Astrocyte (in vitro differentiated cells and primary cell): Measurements from ENCODE around the gene DIDO1. TPM values are rescaled to one million over a fixed set of nuclear protein-coding genes. Genes with fewer than 3 reads are reported as not detected.

Experiments used
- DNase-seq: peaks from one replicate; pipeline ENCODE4 v3.0.0-alpha.2; 2010; ENCODE audit warnings: low read depth
- FAIRE-seq: peaks from 2 replicates; lab custom pipeline; 2011; peaks lifted over from hg19 to GRCh38; lab: Jason Lieb, UNC
- H2AFZ ChIP-seq: 2 replicates; pipeline ENCODE4 v1.6.0; 2012; ENCODE audit warnings: low read depth, low read length, inconsistent platforms
- H3K27ac ChIP-seq: 2 replicates; pipeline ENCODE4 v1.5.1; 2011; ENCODE audit warnings: low read depth, low read length, inconsistent platforms
- H3K27me3 ChIP-seq: 2 replicates; pipeline ENCODE4 v1.6.0; 2011; ENCODE audit warnings: low read length, inconsistent platforms; ENCODE audit not compliant: insufficient read depth
- H3K36me3 ChIP-seq: 2 replicates; pipeline ENCODE4 v1.5.1; 2011; ENCODE audit warnings: low read length, inconsistent platforms; ENCODE audit not compliant: insufficient read depth
- H3K4me1 ChIP-seq: 2 replicates; pipeline ENCODE4 v1.5.1; 2011; ENCODE audit warnings: low read length, inconsistent platforms; ENCODE audit not compliant: insufficient read depth
- H3K4me2 ChIP-seq: 2 replicates; pipeline ENCODE4 v1.6.0; 2012; ENCODE audit warnings: low read length, inconsistent platforms
- H3K4me3 ChIP-seq: 2 replicates; pipeline ENCODE4 v1.5.1; 2011; ENCODE audit warnings: low read depth, mild to moderate bottlenecking, low read length, inconsistent platforms; ENCODE audit not compliant: insufficient read depth
- H3K79me2 ChIP-seq: 2 replicates; pipeline ENCODE4 v1.6.0; 2012; ENCODE audit warnings: mild to moderate bottlenecking, low read length, inconsistent platforms; ENCODE audit not compliant: insufficient read depth
- H3K9ac ChIP-seq: 2 replicates; pipeline ENCODE4 v1.6.0; 2012; ENCODE audit warnings: mild to moderate bottlenecking, low read length, inconsistent platforms
- H3K9me3 ChIP-seq: 2 replicates; pipeline ENCODE4 v1.5.1; 2012; ENCODE audit warnings: low read depth, mild to moderate bottlenecking, low read length, inconsistent platforms; ENCODE audit not compliant: insufficient read depth
- H4K20me1 ChIP-seq: 2 replicates; pipeline ENCODE4 v1.6.0; 2012; ENCODE audit warnings: low read length, inconsistent platforms; ENCODE audit not compliant: insufficient read depth
- H3K27ac Mint-ChIP-seq: one replicate; pipeline ENCODE4 v1.8.0; 2021; ENCODE audit warnings: mild to moderate bottlenecking, mixed read lengths; ENCODE audit not compliant: unreplicated experiment
- H3K27me3 Mint-ChIP-seq: one replicate; pipeline ENCODE4 v1.8.0; 2021; ENCODE audit warnings: low read depth, mixed read lengths; ENCODE audit not compliant: unreplicated experiment
- H3K36me3 Mint-ChIP-seq: one replicate; pipeline ENCODE4 v1.8.0; 2021; ENCODE audit warnings: low read depth, mixed read lengths; ENCODE audit not compliant: unreplicated experiment
- H3K4me1 Mint-ChIP-seq: one replicate; pipeline ENCODE4 v1.8.0; 2021; ENCODE audit warnings: low read depth, mixed read lengths; ENCODE audit not compliant: unreplicated experiment
- H3K4me3 Mint-ChIP-seq: one replicate; pipeline ENCODE4 v1.8.0; 2021; ENCODE audit warnings: mild to moderate bottlenecking, moderate library complexity, mixed read lengths; ENCODE audit not compliant: unreplicated experiment
- H3K9me3 Mint-ChIP-seq: one replicate; pipeline ENCODE4 v1.8.0; 2021; ENCODE audit warnings: mild to moderate bottlenecking, mixed read lengths; ENCODE audit not compliant: unreplicated experiment
- CTCF ChIP-seq: IDR thresholded peaks from 2 replicates; pipeline ENCODE4 v1.5.1; 2011; ENCODE audit warnings: low read depth, mild to moderate bottlenecking, inconsistent platforms, low read length, moderate library complexity; ENCODE audit not compliant: insufficient read depth
- EZH2 ChIP-seq: IDR thresholded peaks from 2 replicates; pipeline ENCODE4 v1.6.1; 2012; ENCODE audit warnings: mild to moderate bottlenecking, low read length, inconsistent platforms; ENCODE audit not compliant: insufficient read depth
- total RNA-seq: library from RNA; stranded (reverse); gene quantifications from 2 replicates; pipeline ENCODE4 v1.2.1, GENCODE V29; 2021

Gene DIDO1
- total RNA-seq, 1 donor from 2014 or later: 39.0 TPM

GRCh38 chr20:62872184-62872847, 54.0 kb downstream of the DIDO1 start:
- DNase-seq (no peak), FAIRE-seq (no peak)
- Histone ChIP-seq H3K4me3 (no peak overlapping the region), H3K27me3 (no peaks in the 10 kb centered on the region), H2AFZ (no peak overlapping the region), H3K36me3 (no peaks in the 10 kb centered on the region), H3K4me1 (peaks cover 7% of the 10 kb centered on the region), H3K27ac (no peak overlapping the region), H3K9ac (no peak overlapping the region), H3K79me2 (no peaks in the 10 kb centered on the region), H3K9me3 (no peaks in the 10 kb centered on the region), H4K20me1 (no peaks in the 10 kb centered on the region), H3K4me2 (no peak overlapping the region)
- Mint-ChIP-seq H3K4me1 (peaks cover 18% of the 10 kb centered on the region), H3K4me3 (no peak overlapping the region), H3K9me3 (peaks cover 1% of the 10 kb centered on the region), H3K27me3 (peaks cover 3% of the 10 kb centered on the region), H3K36me3 (no peaks in the 10 kb centered on the region), H3K27ac (no peak overlapping the region)
- no peak for TF ChIP-seq CTCF
- no peak for TF ChIP-seq EZH2

- TF ChIP-seq CTCF (no peak), EZH2 (no peak)
- H3K27me3 ChIP-seq: no peaks in the 10 kb centered on the region
- no peak overlapping the region for H3K27ac Mint-ChIP-seq
- no peaks in the 10 kb centered on the region for H3K9me3 ChIP-seq
- H3K4me3 Mint-ChIP-seq: no peak overlapping the region
- FAIRE-seq: no peak
- H3K4me2 ChIP-seq: no peak overlapping the region
- no peak overlapping the region for H3K4me3 ChIP-seq
- H3K9me3 Mint-ChIP-seq: no peaks in the 10 kb centered on the region
- DNase-seq: no peak
- H3K27ac ChIP-seq: no peak overlapping the region
- H3K4me1 ChIP-seq: peaks cover 10% of the 10 kb centered on the region
- no peaks in the 10 kb centered on the region for H3K36me3 ChIP-seq
- peaks cover under 1% of the 10 kb centered on the region for H3K36me3 Mint-ChIP-seq
- peaks cover 14% of the 10 kb centered on the region for H4K20me1 ChIP-seq
- H3K4me1 Mint-ChIP-seq: peaks cover 13% of the 10 kb centered on the region
- no peak overlapping the region for H2AFZ ChIP-seq
- H3K9ac ChIP-seq: no peak overlapping the region
- peaks cover 5% of the 10 kb centered on the region for H3K27me3 Mint-ChIP-seq
- peaks cover 11% of the 10 kb centered on the region for H3K79me2 ChIP-seq
These were observed 62.1 kb downstream of the DIDO1 start for GRCh38 chr20:62864207-62864606.

GRCh38 chr20:62861726-62862336, 64.5 kb downstream of the DIDO1 start, which contains the start of gene TCFL5:
TSS of gene TCFL5 (minus strand) at chr20:62861822. CDS start at chr20:62861670, 152 bp downstream.
- peaks cover 33% of the 10 kb centered on the region for H4K20me1 ChIP-seq
- FAIRE-seq (no peak), DNase-seq (peak; percentile 47)
- no peaks in the 10 kb centered on the region for H3K9me3 ChIP-seq
- Mint-ChIP-seq H3K4me1 (peaks cover 18% of the 10 kb centered on the region), H3K9me3 (no peaks in the 10 kb centered on the region), H3K27ac (peak within 1 kb of the TSS; percentile 34), H3K36me3 (peaks cover 10% of the 10 kb centered on the region), H3K27me3 (peaks cover 2% of the 10 kb centered on the region), H3K4me3 (peak within 1 kb of the TSS; percentile 85)
- H3K27me3 ChIP-seq: no peaks in the 10 kb centered on the region
- H3K4me1 ChIP-seq: peaks cover 10% of the 10 kb centered on the region
- H3K79me2 ChIP-seq: peaks cover 20% of the 10 kb centered on the region
- H3K4me3 ChIP-seq: peak within 1 kb of the TSS; percentile 50
- no peak for TF ChIP-seq CTCF
- no peak for TF ChIP-seq EZH2
- no peaks in the 10 kb centered on the region for H3K36me3 ChIP-seq
- H3K4me2 ChIP-seq: peak within 1 kb of the TSS; percentile 85
- peak within 1 kb of the TSS; percentile 85 for H2AFZ ChIP-seq
- H3K9ac ChIP-seq: peak within 1 kb of the TSS; percentile 52
- H3K27ac ChIP-seq: no peak within 1 kb of the TSS
